NCI-H1105 treated with DMSO at 0.1 percent for 48 hours (cell line): ENCODE results near the gene BTBD19.
"Not testable (repeated sequence)": the region's sequence is repeated elsewhere in the genome, so short reads cannot be mapped to it uniquely, and the experiment has no call there.

ENCODE experiments used
- DNase-seq: peaks from one replicate; lab custom pipeline; 2025; lab: John Stamatoyannopoulos, UW

The BTBD19 gene

DNA sequence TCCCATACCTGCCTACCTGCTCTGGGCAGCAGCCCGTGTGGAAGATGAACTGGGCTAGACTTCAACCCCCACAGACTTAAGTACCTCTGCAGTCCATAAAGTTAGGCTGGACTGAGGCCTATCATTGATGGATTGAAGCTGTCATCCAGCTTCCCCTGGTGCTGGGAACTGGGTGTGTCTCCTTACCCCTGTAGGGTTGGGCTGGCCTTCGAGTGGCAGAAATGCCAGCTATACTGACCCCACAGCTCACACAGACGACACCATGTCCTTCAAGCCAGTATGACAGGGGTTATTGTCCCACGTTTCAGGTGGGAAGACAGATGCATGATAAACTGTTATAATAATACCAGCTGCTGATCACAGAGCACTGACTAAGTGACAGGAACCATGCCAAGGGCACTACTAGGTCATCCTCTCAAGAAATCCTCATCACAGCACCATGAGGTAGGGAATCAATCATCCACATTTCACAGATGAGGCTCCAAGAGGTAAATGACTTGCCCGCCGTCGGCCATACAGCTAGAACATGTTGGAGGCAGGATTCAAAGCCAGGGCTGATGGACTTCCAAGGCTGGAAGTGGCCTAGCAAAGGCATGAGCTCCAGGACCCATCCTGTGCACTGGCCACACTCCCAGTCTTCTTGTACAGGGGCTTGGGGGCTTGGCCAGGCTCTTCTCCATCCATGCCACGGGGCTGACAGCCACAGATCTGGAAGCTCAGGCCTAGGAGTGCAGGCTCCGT is 20.0 kb upstream of the BTBD19 start, which contains the start of gene BEST4:
TSS of gene BEST4 (minus strand) at position 51 of the 741 bp plus-strand sequence. CDS start 465 bp downstream, outside the sequence.
- DNase-seq = no peak

DNA sequence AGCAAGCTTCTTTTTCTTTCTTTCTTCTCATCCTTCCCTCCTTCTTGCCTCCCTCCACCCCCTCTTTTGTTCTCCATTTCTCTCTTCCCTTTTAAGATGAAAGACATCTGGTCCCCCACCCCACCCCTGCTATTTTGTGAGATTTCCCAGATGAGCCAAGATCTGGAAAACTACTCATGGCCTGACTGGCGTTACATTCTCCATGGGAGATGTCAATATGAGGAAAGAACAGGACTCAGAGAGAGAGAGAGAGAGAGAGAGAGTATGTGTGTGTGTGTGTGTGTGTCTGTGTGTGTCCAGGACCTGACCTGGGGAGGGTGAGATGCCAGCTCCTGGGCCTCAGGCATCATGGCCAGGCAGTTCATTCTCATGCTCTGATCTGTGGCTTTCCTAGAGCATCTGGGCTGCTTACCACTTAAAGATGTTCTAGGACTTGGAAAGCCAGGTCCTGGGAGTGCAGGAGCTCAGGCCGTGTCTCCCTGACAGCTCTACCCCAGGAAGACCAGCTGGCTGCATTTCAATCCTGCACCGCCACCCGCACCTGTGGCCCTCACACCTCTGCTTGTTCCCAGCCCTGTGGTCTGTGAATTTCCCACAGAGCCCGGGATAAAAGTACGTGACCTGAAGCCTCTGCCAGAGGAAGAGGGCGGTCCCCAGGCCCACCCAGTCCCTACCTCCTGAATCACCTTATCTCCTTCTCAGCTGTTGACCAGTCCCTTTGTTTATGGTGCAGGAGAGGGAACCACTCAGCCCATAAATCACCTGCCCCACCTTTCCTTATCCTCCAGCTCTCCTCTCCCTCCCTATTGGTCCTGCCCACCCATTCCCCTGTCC is 17.1 kb upstream of the BTBD19 start:
- no peak for DNase-seq

DNA sequence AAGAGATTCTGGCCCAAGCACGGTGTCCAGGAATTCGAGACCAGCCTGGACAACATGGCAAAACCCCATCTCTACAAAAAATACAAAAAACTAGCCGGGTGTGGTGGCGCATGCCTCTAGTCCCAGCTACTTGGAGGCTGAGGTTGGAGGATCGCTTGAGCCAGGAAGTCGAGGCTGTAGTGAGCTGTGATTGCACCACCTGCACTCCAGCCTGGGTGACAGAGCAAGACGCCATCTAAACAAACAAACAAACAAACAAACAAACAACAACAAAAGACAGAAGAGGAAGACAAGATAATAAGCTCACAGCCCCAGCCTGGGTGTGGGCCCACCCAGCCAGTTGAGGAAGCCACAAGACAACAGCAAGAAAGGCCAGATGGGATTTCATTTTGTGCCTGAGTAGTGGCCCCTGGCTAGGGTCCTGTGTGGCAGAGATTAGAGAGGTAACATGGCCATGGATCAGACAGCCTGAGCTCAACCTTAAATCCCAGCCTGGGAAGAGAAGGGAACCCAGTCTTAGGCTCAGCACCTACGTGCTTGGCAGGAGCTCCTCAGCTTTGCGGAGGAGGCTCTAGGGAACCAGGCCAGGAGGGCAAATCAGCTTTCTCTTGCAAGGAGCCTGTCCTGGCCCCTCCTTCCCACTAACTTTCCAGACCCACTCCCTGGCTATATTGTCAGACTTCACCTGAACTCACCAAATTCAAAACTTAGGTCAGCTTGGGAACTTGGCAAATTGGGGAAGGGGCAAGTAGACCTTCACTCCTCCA is 15.4 kb upstream of the BTBD19 start:
- no peak for DNase-seq

DNA sequence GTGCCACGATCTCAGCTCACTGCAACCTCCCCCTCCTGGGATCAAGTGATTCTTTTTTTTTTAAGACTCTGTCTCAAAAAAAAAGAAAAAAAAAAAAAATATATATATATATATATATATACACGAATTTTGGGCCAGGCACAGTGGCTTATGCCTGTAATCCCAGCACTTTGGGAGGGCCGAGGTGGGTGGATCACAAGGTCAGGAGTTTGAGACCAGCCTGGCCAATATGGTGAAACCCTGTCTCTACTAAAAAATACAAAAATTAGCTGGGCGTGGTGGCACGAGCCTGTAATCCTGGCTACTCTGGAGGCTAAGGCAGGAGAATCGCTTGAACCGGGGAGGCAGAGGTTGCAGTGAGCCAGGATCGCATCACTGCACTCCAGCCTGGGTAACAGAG is 10.4 kb upstream of the BTBD19 start:
- not testable (repeated sequence) for DNase-seq

DNA sequence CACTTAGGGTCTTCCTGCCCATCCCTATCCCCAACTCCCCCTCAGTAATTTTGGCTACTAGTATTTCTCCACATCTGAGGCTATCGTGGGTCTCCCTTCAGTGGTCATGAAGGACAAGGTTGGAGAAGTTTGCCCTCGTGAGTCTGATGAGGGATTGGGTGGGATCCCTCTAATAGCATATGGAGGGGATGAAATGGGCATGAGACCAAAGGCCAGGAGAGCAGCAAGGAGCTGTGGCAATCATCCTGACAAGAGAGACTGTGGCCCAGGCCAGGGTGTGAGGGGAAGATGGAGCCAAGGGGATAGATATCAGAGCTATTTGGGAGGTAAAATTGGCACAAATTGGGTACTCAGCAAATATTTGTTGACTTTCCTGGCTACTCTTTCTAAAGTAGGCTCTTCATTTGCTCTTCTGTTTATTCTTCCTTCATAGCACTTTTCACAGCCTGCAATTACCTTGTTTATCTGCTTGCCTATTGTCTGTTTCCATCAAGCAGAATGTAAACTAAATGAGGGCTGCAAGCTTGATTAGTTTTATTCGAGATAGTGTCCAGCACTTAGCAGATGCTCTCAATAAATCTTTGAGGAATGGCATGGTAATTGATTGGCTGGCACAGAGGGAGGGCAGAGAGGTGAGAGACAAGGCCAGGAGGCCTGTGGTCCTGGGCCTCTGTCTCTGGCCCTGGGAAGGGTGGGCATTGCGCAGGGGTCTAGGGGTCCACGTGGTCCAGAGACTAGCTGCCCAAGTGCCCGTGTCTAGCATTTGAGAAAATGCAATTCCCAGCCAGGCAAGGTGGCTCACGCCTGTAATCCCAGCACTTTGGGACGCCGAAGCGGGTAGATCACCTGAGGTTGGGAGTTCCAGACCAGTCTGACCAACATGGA is 9.6 kb upstream of the BTBD19 start:
- DNase-seq = peak; percentile 54

DNA sequence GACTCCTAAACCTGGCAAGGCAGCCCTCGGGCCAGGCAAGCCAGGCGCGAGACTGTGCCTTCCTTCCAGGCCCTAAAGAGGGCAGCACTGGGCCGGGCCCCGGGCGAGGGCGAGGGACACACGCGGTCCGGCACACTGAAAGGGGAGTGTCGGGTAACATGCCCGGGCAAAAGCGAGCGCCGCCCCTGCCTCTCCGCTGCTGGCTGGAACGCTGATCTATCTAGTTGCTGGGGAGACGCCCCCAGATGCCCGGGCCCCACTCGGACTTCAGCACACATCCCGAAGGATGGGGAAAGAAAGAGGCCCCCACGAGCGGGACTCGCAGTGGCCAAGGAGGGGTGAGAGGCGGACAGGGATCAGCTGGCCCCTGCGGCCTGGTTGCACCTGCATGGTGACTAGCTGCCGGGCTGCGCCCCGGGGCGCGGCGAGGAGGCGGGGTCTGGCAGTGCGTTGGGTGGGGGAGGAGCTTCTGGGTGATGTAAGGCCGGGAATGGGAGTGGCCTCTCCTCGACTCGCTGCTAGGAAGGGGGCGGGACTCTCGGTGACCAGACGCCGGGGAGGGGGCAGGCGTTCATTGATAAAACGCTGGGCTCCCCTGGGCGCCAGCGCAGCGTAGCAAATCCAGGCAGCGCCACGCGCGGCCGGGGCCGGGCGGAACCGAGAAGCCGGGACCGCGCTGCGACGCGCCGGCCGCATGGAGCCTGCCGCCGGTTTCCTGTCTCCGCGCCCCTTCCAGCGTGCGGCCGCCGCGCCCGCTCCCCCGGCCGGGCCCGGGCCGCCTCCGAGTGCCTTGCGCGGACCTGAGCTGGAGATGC is 8.3 kb upstream of the BTBD19 start, which contains the start of gene PLK3:
TSS of gene PLK3 (plus strand) at position 608 of the 815 bp plus-strand sequence. CDS start at position 695, 87 bp downstream.
- DNase-seq = peak; percentile 97

DNA sequence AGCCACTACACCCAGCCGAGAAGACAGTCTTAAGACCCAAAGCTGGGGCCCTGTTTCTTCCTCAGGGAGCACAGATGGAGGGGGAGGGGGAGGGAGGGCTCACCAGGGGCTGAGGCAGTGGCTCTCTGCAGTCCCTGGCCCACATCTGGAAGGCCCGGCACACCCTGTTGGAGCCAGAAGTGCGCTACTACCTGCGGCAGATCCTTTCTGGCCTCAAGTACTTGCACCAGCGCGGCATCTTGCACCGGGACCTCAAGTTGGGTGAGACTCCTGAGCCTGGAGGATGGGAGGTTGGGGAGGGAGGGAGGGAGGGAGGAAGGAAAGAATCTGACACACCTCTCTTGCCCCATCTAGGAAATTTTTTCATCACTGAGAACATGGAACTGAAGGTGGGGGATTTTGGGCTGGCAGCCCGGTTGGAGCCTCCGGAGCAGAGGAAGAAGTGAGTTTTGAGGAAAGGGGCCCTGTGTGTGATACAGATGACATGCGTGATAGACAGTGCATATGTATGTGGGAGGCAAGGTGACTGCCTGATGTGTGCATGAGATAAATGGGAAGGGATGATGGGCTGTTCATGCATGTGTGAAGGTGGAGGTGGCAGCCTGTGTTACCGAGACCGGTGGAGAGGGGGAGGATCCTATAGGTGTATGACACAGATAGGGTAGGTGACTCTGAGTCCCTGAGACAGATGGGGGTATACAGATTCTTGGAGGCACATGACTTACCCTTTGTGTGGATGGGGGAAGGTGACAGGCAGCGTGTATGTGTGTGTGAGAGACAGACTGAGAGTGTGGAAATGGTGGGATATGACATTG is 6.6 kb upstream of the BTBD19 start:
- no peak for DNase-seq

DNA sequence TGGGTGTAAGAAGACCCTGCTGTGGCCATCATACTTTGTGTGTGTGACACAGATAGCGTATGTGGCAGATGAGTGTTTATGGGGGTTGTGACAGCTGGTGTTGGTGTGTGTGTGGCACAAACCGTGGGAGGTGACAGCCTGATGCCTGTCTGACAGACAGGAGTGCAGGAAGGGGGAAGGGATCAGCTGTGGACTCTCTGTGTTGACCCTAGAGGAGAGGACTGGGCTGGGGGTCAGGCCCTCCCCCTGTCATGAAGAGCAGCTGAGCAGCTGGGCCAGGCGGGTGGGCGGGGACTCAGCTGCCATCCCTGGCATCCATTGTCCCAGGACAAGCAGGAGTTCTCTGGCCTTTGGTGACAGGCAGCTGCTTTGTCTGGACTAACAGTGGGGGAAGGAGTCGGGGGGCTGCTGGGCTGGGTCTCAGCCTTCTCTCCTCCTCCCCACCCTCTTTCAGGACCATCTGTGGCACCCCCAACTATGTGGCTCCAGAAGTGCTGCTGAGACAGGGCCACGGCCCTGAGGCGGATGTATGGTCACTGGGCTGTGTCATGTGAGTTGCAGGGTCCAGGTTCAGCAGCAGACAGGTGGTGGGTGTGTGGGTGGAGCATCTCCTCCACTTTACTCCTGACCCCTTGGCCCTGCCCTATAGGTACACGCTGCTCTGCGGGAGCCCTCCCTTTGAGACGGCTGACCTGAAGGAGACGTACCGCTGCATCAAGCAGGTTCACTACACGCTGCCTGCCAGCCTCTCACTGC is 5.8 kb upstream of the BTBD19 start:
- DNase-seq = no peak

DNA sequence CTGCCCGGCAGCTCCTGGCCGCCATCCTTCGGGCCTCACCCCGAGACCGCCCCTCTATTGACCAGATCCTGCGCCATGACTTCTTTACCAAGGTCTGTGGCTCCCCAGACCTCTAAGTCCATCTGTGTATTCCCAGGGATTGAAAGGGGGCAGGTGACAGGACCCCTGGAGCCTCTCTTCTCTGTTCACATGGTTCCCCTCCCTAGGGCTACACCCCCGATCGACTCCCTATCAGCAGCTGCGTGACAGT is 5.3 kb upstream of the BTBD19 start:
- no peak for DNase-seq

DNA sequence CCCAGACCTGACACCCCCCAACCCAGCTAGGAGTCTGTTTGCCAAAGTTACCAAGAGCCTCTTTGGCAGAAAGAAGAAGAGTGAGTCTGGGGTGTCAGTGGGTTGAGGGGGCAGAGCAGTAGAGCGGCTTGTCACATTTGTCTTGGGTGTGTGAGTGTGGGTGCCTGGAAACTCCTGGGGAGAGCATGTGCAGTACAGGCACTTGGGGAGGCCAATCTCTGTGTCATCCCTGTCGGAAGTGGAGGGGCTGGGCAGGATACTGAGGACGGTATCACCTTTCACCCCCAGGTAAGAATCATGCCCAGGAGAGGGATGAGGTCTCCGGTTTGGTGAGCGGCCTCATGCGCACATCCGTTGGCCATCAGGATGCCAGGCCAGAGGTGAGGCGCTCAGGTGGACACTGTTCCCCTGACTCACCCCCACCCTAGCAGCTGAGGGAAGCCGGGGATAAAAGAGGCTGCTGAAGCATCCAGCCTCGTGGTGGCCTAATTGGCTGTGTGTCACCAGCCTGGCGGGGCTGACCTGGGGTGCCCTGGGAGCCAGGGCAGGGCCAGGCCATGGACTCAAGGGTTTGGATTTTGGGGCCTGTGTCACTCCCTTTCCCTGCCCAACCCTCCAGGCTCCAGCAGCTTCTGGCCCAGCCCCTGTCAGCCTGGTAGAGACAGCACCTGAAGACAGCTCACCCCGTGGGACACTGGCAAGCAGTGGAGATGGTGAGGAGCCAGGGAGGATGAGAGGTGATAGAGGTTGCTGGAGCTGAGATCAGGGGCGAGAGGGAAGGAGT is 4.8 kb upstream of the BTBD19 start:
- no peak for DNase-seq

DNA sequence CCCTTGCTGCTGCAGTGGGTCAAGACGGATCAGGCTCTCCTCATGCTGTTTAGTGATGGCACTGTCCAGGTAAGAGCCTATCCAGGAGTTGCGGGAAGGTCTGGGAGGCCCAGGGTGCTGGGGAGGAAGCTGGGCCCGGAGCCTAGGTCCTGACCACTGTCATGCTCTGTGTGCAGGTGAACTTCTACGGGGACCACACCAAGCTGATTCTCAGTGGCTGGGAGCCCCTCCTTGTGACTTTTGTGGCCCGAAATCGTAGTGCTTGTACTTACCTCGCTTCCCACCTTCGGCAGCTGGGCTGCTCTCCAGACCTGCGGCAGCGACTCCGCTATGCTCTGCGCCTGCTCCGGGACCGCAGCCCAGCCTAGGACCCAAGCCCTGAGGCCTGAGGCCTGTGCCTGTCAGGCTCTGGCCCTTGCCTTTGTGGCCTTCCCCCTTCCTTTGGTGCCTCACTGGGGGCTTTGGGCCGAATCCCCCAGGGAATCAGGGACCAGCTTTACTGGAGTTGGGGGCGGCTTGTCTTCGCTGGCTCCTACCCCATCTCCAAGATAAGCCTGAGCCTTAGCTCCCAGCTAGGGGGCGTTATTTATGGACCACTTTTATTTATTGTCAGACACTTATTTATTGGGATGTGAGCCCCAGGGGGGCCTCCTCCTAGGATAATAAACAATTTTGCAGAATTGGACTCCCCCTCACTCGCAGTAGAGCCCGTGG is 2.9 kb upstream of the BTBD19 start:
- no peak for DNase-seq

DNA sequence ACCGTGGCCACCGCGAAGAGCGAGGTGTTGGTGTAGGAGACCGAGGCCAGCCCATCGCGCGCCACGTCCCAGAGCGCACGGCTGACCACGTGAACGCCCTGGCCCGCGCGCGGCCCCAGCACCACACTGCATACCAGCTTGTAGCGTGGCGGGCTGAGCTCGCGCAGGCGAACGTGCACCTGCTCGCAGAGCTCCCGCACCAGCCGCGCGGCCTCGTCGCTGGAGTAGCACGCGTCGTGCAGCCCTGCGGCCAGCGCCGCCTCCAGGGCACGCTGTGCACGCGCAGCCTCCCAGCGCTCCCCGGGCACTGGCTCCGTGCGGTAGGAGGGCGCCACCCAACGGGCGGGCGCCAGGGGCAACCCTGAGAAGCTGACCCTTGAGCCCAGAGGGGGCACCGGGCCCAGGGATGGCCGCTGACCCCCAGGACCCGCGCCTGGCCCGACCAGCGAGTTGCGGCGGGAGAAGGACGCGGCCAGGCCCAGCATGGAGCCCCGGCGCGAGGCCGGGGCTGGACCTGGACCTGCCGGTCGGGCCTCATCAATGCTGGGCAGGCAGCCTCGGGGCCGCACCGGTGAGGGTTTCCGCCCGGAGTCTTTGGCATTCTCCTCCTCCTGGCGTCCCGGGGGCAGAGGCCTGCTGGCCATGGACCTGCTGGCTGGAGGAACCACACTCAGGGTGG is 2.2 kb upstream of the BTBD19 start:
- no peak for DNase-seq

DNA sequence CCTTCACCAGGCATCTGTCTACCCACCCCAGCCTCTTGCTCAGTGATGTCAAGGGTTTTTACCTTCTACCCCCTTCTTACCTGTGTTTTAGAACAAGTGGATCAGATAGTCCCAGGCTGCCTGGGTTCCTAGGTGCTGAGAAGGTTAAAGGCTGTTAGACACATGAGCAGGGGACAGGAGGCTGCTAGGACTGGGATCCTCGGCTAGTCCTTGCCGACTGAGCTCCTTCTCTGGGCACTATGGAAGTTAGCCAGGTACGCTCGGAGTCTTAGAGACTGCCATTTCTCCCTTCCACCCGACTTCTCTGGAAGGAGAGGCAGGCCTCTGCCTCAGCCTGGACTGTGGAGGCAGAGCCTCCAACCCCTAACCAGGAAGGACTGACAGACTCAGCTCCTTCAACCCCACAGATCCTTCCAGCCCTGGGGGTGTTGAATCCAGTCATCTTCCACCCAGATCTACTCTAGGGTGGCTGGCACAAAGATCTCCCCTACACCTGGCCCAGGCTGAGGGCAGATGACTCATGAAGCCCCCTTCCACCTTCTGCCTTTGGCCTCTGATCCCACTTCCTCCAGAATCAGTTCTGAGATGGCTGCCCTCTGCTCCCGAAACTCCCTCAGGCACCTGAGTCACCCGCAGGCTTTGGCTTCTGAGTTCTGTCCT is 1.5 kb upstream of the BTBD19 start, which contains the start of gene DYNLT4:
TSS of gene DYNLT4 (minus strand) at position 648 of the 660 bp plus-strand sequence. CDS start 683 bp downstream, outside the sequence.
- no peak for DNase-seq

DNA sequence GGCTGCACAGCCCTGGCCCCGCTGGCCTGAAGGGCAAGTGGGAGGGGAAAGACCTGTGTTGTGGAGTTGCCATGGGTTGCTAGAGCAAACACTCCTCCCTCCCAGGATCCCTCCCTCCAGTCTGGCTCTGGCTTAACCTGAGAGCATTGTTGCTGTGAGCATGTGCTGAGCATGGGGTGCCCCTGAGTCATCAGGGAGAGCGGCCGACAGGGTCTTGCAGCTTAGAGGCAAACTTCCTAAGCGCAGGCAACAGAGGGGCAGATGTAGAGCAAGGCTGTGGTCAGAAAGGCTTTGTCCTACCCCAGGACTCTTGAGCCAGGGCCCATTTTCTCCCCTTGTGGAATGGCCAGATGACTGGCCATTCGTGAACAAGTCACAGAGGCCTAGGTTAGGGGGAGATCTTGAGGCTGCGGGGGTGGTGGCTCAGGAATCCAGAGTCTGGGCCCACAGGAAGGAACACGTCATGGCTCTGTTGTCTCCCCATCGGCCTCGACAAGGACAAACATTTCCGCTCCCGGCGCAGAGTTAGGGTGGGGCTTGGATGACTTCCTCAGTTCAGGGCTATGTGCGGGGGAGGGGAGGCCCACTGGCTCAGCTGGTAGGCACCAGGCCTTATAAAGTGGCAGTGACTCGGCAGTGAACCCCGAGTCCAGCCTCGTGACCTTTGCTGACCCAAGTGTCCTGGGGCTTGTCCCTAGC is 810 bp upstream of the BTBD19 start:
- no peak for DNase-seq
